Stimulated activated CD4-positive, alpha-beta T cell treated with anti-CD3 and anti-CD28 coated beads, Interleukin-2, amount 100 ng/mL, for 48 hours (primary cell): Measurements from ENCODE around the gene GNPDA1.

Experiments used
- DNase-seq, 2 donors: peaks; one replicate each; pipeline ENCODE4 v3.0.0-alpha.2; 2020

Gene GNPDA1

GRCh38 chr5:142020122-142020659, 7.4 kb upstream of the GNPDA1 start:
- DNase-seq: no peak

GRCh38 chr5:142017832-142018427, 5.1 kb upstream of the GNPDA1 start:
- no peak for DNase-seq

- no peak for DNase-seq
These were observed 3.7 kb upstream of the GNPDA1 start for GRCh38 chr5:142016556-142016955.

- peak in 1 of 2 donors; percentile 44 for DNase-seq
These were observed 3.1 kb upstream of the GNPDA1 start for GRCh38 chr5:142015781-142016533.

- peak; percentile 56 to 63 for DNase-seq
These were observed 2.2 kb upstream of the GNPDA1 start for GRCh38 chr5:142014911-142015584.

GRCh38 chr5:142013734-142014521, 1.1 kb upstream of the GNPDA1 start:
- DNase-seq: no peak

GRCh38 chr5:142012186-142012785, 541 bp downstream of the GNPDA1 start:
- DNase-seq: peak; percentile 67

- no peak for DNase-seq
These were observed 1.1 kb downstream of the GNPDA1 start for GRCh38 chr5:142011572-142012185.

- DNase-seq: no peak
These were observed 2.9 kb downstream of the GNPDA1 start for GRCh38 chr5:142009886-142010285.

GRCh38 chr5:142008813-142009212, 4.0 kb downstream of the GNPDA1 start:
- no peak for DNase-seq

- no peak for DNase-seq
These were observed 5.6 kb downstream of the GNPDA1 start for GRCh38 chr5:142007237-142007544.

- no peak for DNase-seq
These were observed 6.2 kb downstream of the GNPDA1 start for GRCh38 chr5:142006363-142007236.

- no peak for DNase-seq
These were observed 9.5 kb downstream of the GNPDA1 start for GRCh38 chr5:142003266-142003800.

- no peak for DNase-seq
These were observed 11.9 kb downstream of the GNPDA1 start for GRCh38 chr5:142000704-142001484.

- no peak for DNase-seq
These were observed 12.7 kb downstream of the GNPDA1 start for GRCh38 chr5:142000173-142000572.

GRCh38 chr5:141997358-141997960, 15.4 kb downstream of the GNPDA1 start:
- DNase-seq: no peak

- no peak for DNase-seq
These were observed 17.2 kb downstream of the GNPDA1 start for GRCh38 chr5:141995656-141996055.

- DNase-seq: no peak
These were observed 18.2 kb downstream of the GNPDA1 start for GRCh38 chr5:141994511-141995136.

GRCh38 chr5:141992349-141992963, 20.4 kb downstream of the GNPDA1 start:
- DNase-seq: peak; percentile 79 to 87
